IPS-15b (cell line): Measurements from ENCODE around the gene CLIP2.
A peak's percentile ranks its signal among the peaks of the same experiment; 100 is the strongest.
"Not testable (repeated sequence)": the region's sequence is repeated elsewhere in the genome, so short reads cannot be mapped to it uniquely, and the experiment has no call there.

Experiments used
- H3K27me3 ChIP-seq: one replicate; pipeline ENCODE4 v1.6.1; 2013; ENCODE audit warnings: low read length; ENCODE audit not compliant: control insufficient read depth, insufficient read depth
- H3K36me3 ChIP-seq: one replicate; pipeline ENCODE4 v1.6.1; 2013; ENCODE audit warnings: low read length; ENCODE audit not compliant: control insufficient read depth, insufficient read depth
- H3K4me1 ChIP-seq: one replicate; pipeline ENCODE4 v1.6.1; 2013; ENCODE audit warnings: mild to moderate bottlenecking, low read length; ENCODE audit not compliant: control insufficient read depth, insufficient read depth
- H3K4me3 ChIP-seq: one replicate; pipeline ENCODE4 v1.5.1; 2013; ENCODE audit warnings: low read depth, low read length
- H3K9ac ChIP-seq: one replicate; pipeline ENCODE4 v1.6.1; 2013; ENCODE audit warnings: low read depth, mild to moderate bottlenecking, low read length
- H3K9me3 ChIP-seq: one replicate; pipeline ENCODE4 v1.6.1; 2013; ENCODE audit warnings: mild to moderate bottlenecking, low read length; ENCODE audit not compliant: control insufficient read depth, insufficient read depth

The CLIP2 gene

GRCh38 chr7:74306730-74307469, 17.7 kb downstream of the CLIP2 start:
- H3K4me1 ChIP-seq, result no peaks in the 10 kb centered on the region
- H3K9me3 ChIP-seq, result no peaks in the 10 kb centered on the region
- no peak overlapping the region for H3K9ac ChIP-seq
- H3K27me3 ChIP-seq, result no peaks in the 10 kb centered on the region
- H3K36me3 ChIP-seq, result peaks cover 3% of the 10 kb centered on the region
- no peak overlapping the region for H3K4me3 ChIP-seq

- Histone ChIP-seq H3K36me3 (no peaks in the 10 kb centered on the region), H3K4me1 (no peaks in the 10 kb centered on the region), H3K4me3 (no peak overlapping the region), H3K9me3 (no peaks in the 10 kb centered on the region), H3K9ac (no peak overlapping the region), H3K27me3 (no peaks in the 10 kb centered on the region)
Measured at GRCh38 chr7:74307738-74308505, 18.7 kb downstream of the CLIP2 start.

- Histone ChIP-seq H3K9ac (no peak overlapping the region), H3K36me3 (no peaks in the 10 kb centered on the region), H3K4me3 (no peak overlapping the region), H3K27me3 (no peaks in the 10 kb centered on the region), H3K4me1 (no peaks in the 10 kb centered on the region), H3K9me3 (no peaks in the 10 kb centered on the region)
Measured at GRCh38 chr7:74309181-74309580, 20.0 kb downstream of the CLIP2 start.

GRCh38 chr7:74311305-74311744, 22.1 kb downstream of the CLIP2 start:
- no peaks in the 10 kb centered on the region for H3K9me3 ChIP-seq
- H3K4me1 ChIP-seq, result no peaks in the 10 kb centered on the region
- H3K36me3 ChIP-seq, result no peaks in the 10 kb centered on the region
- no peak overlapping the region for H3K4me3 ChIP-seq
- H3K9ac ChIP-seq, result no peak overlapping the region
- H3K27me3 ChIP-seq, result no peaks in the 10 kb centered on the region

- peak overlapping the region; percentile 60 for H3K9ac ChIP-seq
- no peak overlapping the region for H3K4me3 ChIP-seq
Measured at GRCh38 chr7:74312418-74313028, 23.3 kb downstream of the CLIP2 start.

GRCh38 chr7:74315891-74316290, 26.7 kb downstream of the CLIP2 start:
- not testable (repeated sequence) for H3K4me1 ChIP-seq, H3K27me3 ChIP-seq, H3K9me3 ChIP-seq, H3K4me3 ChIP-seq, H3K9ac ChIP-seq
- peaks cover 16% of the 10 kb centered on the region for H3K36me3 ChIP-seq

More at GRCh38 chr7:74312418-74313028, 23.3 kb downstream of the CLIP2 start:
- H3K36me3 ChIP-seq, result peaks cover 6% of the 10 kb centered on the region
- H3K27me3 ChIP-seq, result no peaks in the 10 kb centered on the region
- no peaks in the 10 kb centered on the region for H3K9me3 ChIP-seq
- no peaks in the 10 kb centered on the region for H3K4me1 ChIP-seq

GRCh38 chr7:74317146-74317782, 28.1 kb downstream of the CLIP2 start:
- Histone ChIP-seq H3K9ac (no peak overlapping the region), H3K27me3 (no peaks in the 10 kb centered on the region), H3K4me1 (no peaks in the 10 kb centered on the region), H3K9me3 (no peaks in the 10 kb centered on the region), H3K36me3 (peaks cover 16% of the 10 kb centered on the region), H3K4me3 (no peak overlapping the region)

GRCh38 chr7:74318043-74318442, 28.8 kb downstream of the CLIP2 start:
- H3K9me3 ChIP-seq, result no peaks in the 10 kb centered on the region
- peaks cover 16% of the 10 kb centered on the region for H3K36me3 ChIP-seq
- H3K4me3 ChIP-seq, result no peak overlapping the region
- H3K4me1 ChIP-seq, result no peaks in the 10 kb centered on the region
- H3K27me3 ChIP-seq, result no peaks in the 10 kb centered on the region
- H3K9ac ChIP-seq, result no peak overlapping the region

- H3K9me3 ChIP-seq, result no peaks in the 10 kb centered on the region
- H3K27me3 ChIP-seq, result no peaks in the 10 kb centered on the region
- no peak overlapping the region for H3K4me3 ChIP-seq
- no peaks in the 10 kb centered on the region for H3K4me1 ChIP-seq
- peaks cover 18% of the 10 kb centered on the region for H3K36me3 ChIP-seq
- no peak overlapping the region for H3K9ac ChIP-seq
Measured at GRCh38 chr7:74320645-74321221, 31.5 kb downstream of the CLIP2 start.

GRCh38 chr7:74322892-74323291, 33.7 kb downstream of the CLIP2 start:
- H3K27me3 ChIP-seq, H3K4me3 ChIP-seq, H3K9ac ChIP-seq, H3K4me1 ChIP-seq, H3K9me3 ChIP-seq: not testable (repeated sequence)
- peaks cover 11% of the 10 kb centered on the region for H3K36me3 ChIP-seq

- H3K36me3 ChIP-seq, result peaks cover 5% of the 10 kb centered on the region
- no peak overlapping the region for H3K4me3 ChIP-seq
- no peaks in the 10 kb centered on the region for H3K9me3 ChIP-seq
- no peaks in the 10 kb centered on the region for H3K27me3 ChIP-seq
- no peaks in the 10 kb centered on the region for H3K4me1 ChIP-seq
- H3K9ac ChIP-seq, result no peak overlapping the region
Measured at GRCh38 chr7:74324531-74325209, 35.5 kb downstream of the CLIP2 start.
